ENCODE results near the gene KLF14.
A peak's percentile ranks its signal among the peaks of the same experiment; 100 is the strongest.
"Not testable (repeated sequence)": the region's sequence is repeated elsewhere in the genome, so short reads cannot be mapped to it uniquely, and the experiment has no call there.

The KLF14 gene

DNA sequence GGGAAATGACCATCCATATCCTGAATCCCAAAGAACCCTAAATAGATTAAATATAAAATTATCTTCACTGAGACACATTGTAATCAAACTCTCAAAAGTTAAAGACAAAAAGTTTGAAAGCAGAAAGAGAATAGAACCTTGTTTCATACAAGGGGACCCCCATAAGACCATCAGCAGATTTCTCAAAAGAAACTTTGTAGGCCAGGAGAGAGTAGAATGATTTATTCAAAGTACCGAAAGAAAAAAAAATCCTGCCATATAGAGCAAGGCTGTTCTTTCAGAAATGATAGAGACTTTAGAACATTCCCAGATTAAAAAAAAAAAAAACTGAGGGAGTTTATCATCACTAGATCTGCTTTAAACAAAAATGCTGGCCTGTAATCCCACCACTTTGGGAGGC is 34.8 kb upstream of the KLF14 start:
- Histone ChIP-seq H3K4me1 (ENCODE audit: control insufficient read depth, low read length) (no peaks in the 10 kb centered on the region), H3K79me2 (ENCODE audit: control insufficient read depth, low read length) (no peaks in the 10 kb centered on the region), H3K27me3 (ENCODE audit: control insufficient read depth, low read length) (0 out of 2 replicates have a peak, but pooled peaks cover 8% of the 10 kb centered on the region), H4K20me1 (ENCODE audit: control insufficient read depth, insufficient read depth, low read depth, low read length) (no peaks in the 10 kb centered on the region), H3K36me3 (ENCODE audit: control insufficient read depth, low read length) (no peaks in the 10 kb centered on the region), H3K27ac (ENCODE audit: low read depth, low read length) (no peak overlapping the region), H3K9me3 (ENCODE audit: control insufficient read depth, insufficient read depth, low read length) (peaks cover 4% of the 10 kb centered on the region; the same call in 1 of the 2 replicates), H3K4me2 (ENCODE audit: low read length) (no peak overlapping the region), H3F3A (ENCODE audit: control insufficient read depth, insufficient read depth) (no peaks in the 10 kb centered on the region), H3K9me2 (replicated peaks; ENCODE audit: control insufficient read depth, low read length) (no peaks in the 10 kb centered on the region), H3K4me3 (ENCODE audit: low read length) (no peak overlapping the region)
- TF ChIP-seq, protein P1, sequence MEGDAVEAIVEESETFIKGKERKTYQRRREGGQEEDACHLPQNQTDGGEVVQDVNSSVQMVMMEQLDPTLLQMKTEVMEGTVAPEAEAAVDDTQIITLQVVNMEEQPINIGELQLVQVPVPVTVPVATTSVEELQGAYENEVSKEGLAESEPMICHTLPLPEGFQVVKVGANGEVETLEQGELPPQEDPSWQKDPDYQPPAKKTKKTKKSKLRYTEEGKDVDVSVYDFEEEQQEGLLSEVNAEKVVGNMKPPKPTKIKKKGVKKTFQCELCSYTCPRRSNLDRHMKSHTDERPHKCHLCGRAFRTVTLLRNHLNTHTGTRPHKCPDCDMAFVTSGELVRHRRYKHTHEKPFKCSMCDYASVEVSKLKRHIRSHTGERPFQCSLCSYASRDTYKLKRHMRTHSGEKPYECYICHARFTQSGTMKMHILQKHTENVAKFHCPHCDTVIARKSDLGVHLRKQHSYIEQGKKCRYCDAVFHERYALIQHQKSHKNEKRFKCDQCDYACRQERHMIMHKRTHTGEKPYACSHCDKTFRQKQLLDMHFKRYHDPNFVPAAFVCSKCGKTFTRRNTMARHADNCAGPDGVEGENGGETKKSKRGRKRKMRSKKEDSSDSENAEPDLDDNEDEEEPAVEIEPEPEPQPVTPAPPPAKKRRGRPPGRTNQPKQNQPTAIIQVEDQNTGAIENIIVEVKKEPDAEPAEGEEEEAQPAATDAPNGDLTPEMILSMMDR (IDR thresholded peaks at IDR 0.05; ENCODE audit: low read depth, low read length, poor library complexity, severe bottlenecking), result no peak
- no peak for TF ChIP-seq EZH2phosphoT487 (IDR thresholded peaks at IDR 0.05; ENCODE audit: borderline replicate concordance, low read length)

- not testable (repeated sequence) for H3F3A ChIP-seq (ENCODE audit: control insufficient read depth, insufficient read depth); H3K4me1 ChIP-seq (ENCODE audit: control insufficient read depth, low read length); H3K9me3 ChIP-seq (ENCODE audit: control insufficient read depth, insufficient read depth, low read length); H3K36me3 ChIP-seq (ENCODE audit: control insufficient read depth, low read length); H3K4me3 ChIP-seq (ENCODE audit: low read length); H4K20me1 ChIP-seq (ENCODE audit: control insufficient read depth, insufficient read depth, low read depth, low read length); H3K9me2 ChIP-seq (replicated peaks; ENCODE audit: control insufficient read depth, low read length); H3K79me2 ChIP-seq (ENCODE audit: control insufficient read depth, low read length); H3K27ac ChIP-seq (ENCODE audit: low read depth, low read length); H3K4me2 ChIP-seq (ENCODE audit: low read length)
- peaks cover 15% of the 10 kb centered on the region; the same call in 1 of the 2 replicates for H3K27me3 ChIP-seq (ENCODE audit: control insufficient read depth, low read length)
Measured at GRCh38 chr7:130764569-130764968, 30.6 kb upstream of the KLF14 start.

DNA sequence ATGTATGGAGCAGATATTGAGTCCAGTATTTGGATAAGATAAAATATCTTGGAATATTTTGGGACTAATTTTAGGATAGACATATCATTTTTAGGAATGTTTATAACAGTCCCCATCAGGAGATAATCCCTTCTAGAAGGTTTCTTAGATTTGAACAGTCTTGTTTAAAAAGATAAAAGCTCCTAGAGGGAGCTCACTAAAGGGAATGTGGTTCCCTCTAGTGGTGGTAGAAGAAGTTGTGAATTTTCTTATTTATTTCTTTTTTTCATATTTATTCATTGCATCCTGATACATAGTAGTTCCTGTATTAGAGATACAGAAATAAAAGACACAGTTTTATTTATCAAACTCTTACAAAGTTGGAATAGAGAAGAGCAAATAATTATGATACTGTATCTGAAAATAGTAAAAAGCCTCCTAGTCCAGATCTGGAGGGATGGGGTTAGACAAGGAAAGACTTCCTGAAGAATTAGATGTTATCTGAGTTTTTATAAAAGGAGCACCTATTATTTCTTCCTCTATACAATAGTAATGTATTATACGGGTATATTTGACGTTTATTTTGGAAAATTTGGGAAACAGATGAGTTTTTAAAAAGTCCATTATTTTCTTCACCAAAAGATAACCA is 24.5 kb upstream of the KLF14 start:
- no peaks in the 10 kb centered on the region for H3F3A ChIP-seq (ENCODE audit: control insufficient read depth, insufficient read depth)
- no peaks in the 10 kb centered on the region for H4K20me1 ChIP-seq (ENCODE audit: control insufficient read depth, insufficient read depth, low read depth, low read length)
- H3K9me3 ChIP-seq (ENCODE audit: control insufficient read depth, insufficient read depth, low read length), result no peaks in the 10 kb centered on the region
- H3K36me3 ChIP-seq (ENCODE audit: control insufficient read depth, low read length), result no peaks in the 10 kb centered on the region
- H3K4me2 ChIP-seq (ENCODE audit: low read length), result no peak overlapping the region
- no peaks in the 10 kb centered on the region for H3K79me2 ChIP-seq (ENCODE audit: control insufficient read depth, low read length)
- no peaks in the 10 kb centered on the region for H3K9me2 ChIP-seq (replicated peaks; ENCODE audit: control insufficient read depth, low read length)
- H3K27me3 ChIP-seq (ENCODE audit: control insufficient read depth, low read length), result peaks cover 13% of the 10 kb centered on the region; the same call in 1 of the 2 replicates
- H3K4me1 ChIP-seq (ENCODE audit: control insufficient read depth, low read length), result no peaks in the 10 kb centered on the region
- H3K27ac ChIP-seq (ENCODE audit: low read depth, low read length), result no peak overlapping the region
- no peak overlapping the region for H3K4me3 ChIP-seq (ENCODE audit: low read length)
- TF ChIP-seq EZH2phosphoT487 (IDR thresholded peaks at IDR 0.05; ENCODE audit: borderline replicate concordance, low read length), result no peak
- TF ChIP-seq, protein P1 (IDR thresholded peaks at IDR 0.05; ENCODE audit: low read depth, low read length, poor library complexity, severe bottlenecking), result peak; percentile 73

- Histone ChIP-seq H3K4me1 (ENCODE audit: control insufficient read depth, low read length) (peaks cover 14% of the 10 kb centered on the region), H3K4me2 (ENCODE audit: low read length) (no peak overlapping the region), H3K9me2 (replicated peaks; ENCODE audit: control insufficient read depth, low read length) (no peaks in the 10 kb centered on the region), H3K27me3 (ENCODE audit: control insufficient read depth, low read length) (peaks cover 4% of the 10 kb centered on the region; the same call in 1 of the 2 replicates), H3K27ac (ENCODE audit: low read depth, low read length) (no peak overlapping the region), H3K79me2 (ENCODE audit: control insufficient read depth, low read length) (no peaks in the 10 kb centered on the region), H4K20me1 (ENCODE audit: control insufficient read depth, insufficient read depth, low read depth, low read length) (no peaks in the 10 kb centered on the region), H3K4me3 (ENCODE audit: low read length) (no peak overlapping the region), H3K36me3 (ENCODE audit: control insufficient read depth, low read length) (no peaks in the 10 kb centered on the region), H3F3A (ENCODE audit: control insufficient read depth, insufficient read depth) (no peaks in the 10 kb centered on the region), H3K9me3 (ENCODE audit: control insufficient read depth, insufficient read depth, low read length) (no peaks in the 10 kb centered on the region)
- no peak for TF ChIP-seq EZH2phosphoT487 (IDR thresholded peaks at IDR 0.05; ENCODE audit: borderline replicate concordance, low read length)
- TF ChIP-seq, protein P1 (IDR thresholded peaks at IDR 0.05; ENCODE audit: low read depth, low read length, poor library complexity, severe bottlenecking), result no peak
Measured at GRCh38 chr7:130756316-130756715, 22.3 kb upstream of the KLF14 start.
